Measurements from ENCODE around the gene TFPI2. TPM values are rescaled to one million over a fixed set of nuclear protein-coding genes. Genes with fewer than 3 reads are reported as not detected.

TFPI2 gene
- total and polyA plus RNA-seq, 2 of the 4 experiments (the other 2 are of a cell fraction) = 48.9 to 99.0 TPM

GRCh38 chr7:93910076-93910994 lies 19.8 kb upstream of the TFPI2 start:
- peak overlapping the region; percentile 43; the same call in 1 of the 3 replicates for H2BK15ac ChIP-seq (ENCODE audit: low read depth, low read length)
- no peak overlapping the region for H4K8ac ChIP-seq (ENCODE audit: low read depth in 2 of 2, low read length in 2 of 2)
- in situ Hi-C loops (cut with MboI; ENCODE audit: low sequenced_read_pairs) (loop anchor here (25.0 kb wide), 1 partner anchor 527 kb away; no protein-coding TSS in a partner anchor), intact Hi-C loops (cut with micrococcal nuclease) (no loop called here), dilution Hi-C loops (cut with HindIII; ENCODE audit: low sequenced_read_pairs, unreplicated experiment) (no loop called here)
- H3K27ac ChIP-seq (ENCODE audit: insufficient read depth, low read length) = peak overlapping the region; percentile 34; the same call in 1 of the 2 replicates
- peak overlapping the region; percentile 70; the same call in 1 of the 2 replicates for H2AK5ac ChIP-seq (ENCODE audit: low read depth, low read length)
- WGBS, 2 experiments (ENCODE audit: extremely low coverage in 2 of 2, insufficient read length in 1 of 2) = no CpG with 5 or more reads among the region's 3 CpGs
- no peaks in the 10 kb centered on the region for H3K27me3 ChIP-seq (ENCODE audit: control insufficient read depth, insufficient read depth, low read length)
- ChIA-PET CTCF (no interaction called here), POLR2A (ENCODE audit: unreplicated experiment) (interaction anchor here (0.6 kb wide), 1 partner anchor 11 kb away, joined by 5 read pairs; the partner anchor contains the start of gene GNG11)
- no peak overlapping the region for H3K4me3 ChIP-seq (ENCODE audit: insufficient read depth, low read depth, low read length)
- H3K36me3 ChIP-seq (ENCODE audit: control insufficient read depth, insufficient read depth, low read length) = no peaks in the 10 kb centered on the region
- peak overlapping the region; percentile 90 for H3K18ac ChIP-seq (ENCODE audit: low read depth, low read length)
- H4K91ac ChIP-seq (ENCODE audit: insufficient read depth, low read depth, low read length) = no peak overlapping the region
- H4K20me1 ChIP-seq (ENCODE audit: insufficient read depth, low read length) = no peaks in the 10 kb centered on the region
- H3K9me3 ChIP-seq (ENCODE audit: control insufficient read depth, insufficient read depth, low read length) = no peaks in the 10 kb centered on the region
- H2BK120ac ChIP-seq (ENCODE audit: low read depth, low read length) = no peak overlapping the region; the same call in 1 of the 2 replicates
- TF ChIP-seq USF2 (IDR thresholded peaks at IDR 0.05; ENCODE audit: low read depth, low read length) = no peak
- 0 out of 2 replicates have a peak, but pooled peaks have one; percentile 19 for TF ChIP-seq FOS (IDR thresholded peaks at IDR 0.05; ENCODE audit: low read depth, low read length)
- BruUV-seq (replicated peaks) = no TSS peak
- no peak overlapping the region for H2AFZ ChIP-seq (replicated peaks; ENCODE audit: low read length, poor library complexity)
- DNase-seq (peak; percentile 84), ATAC-seq (ENCODE audit: low read depth) (peak; percentile 71)
- 0 out of 2 replicates have a peak overlapping the region, but pooled peaks have one; percentile 20 for H2BK20ac ChIP-seq (ENCODE audit: low read depth, low read length)
- H3K9me1 ChIP-seq (ENCODE audit: insufficient read depth, low read length) = 0 out of 2 replicates have a peak, but pooled peaks cover 3% of the 10 kb centered on the region
- H3K9ac ChIP-seq (ENCODE audit: low read depth, low read length) = no peak overlapping the region
- H3K56ac ChIP-seq (ENCODE audit: extremely low read depth, insufficient read depth, low read length) = no peak overlapping the region
- H3K4me2 ChIP-seq (ENCODE audit: low read depth, low read length) = no peak overlapping the region
- 0 out of 2 replicates have a peak overlapping the region, but pooled peaks have one; percentile 47 for H4K5ac ChIP-seq (ENCODE audit: low read depth, low read length)
- H3K23ac ChIP-seq (ENCODE audit: low read depth, low read length) = no peak overlapping the region
- H2AK9ac ChIP-seq (replicated peaks; ENCODE audit: low read depth, low read length, poor library complexity) = no peak overlapping the region
- peak overlapping the region; percentile 54 for H2BK5ac ChIP-seq (ENCODE audit: low read depth, low read length, poor library complexity, severe bottlenecking)
- H3K14ac ChIP-seq (replicated peaks; ENCODE audit: low read depth, low read length) = no peak overlapping the region
- H3K79me1 ChIP-seq (ENCODE audit: low read depth in 1 of 2, low read length in 2 of 2) = no peaks in the 10 kb centered on the region
- peaks cover 7% of the 10 kb centered on the region for H3K4me1 ChIP-seq (ENCODE audit: control insufficient read depth, insufficient read depth, low read length)
- H3K4ac ChIP-seq (ENCODE audit: low read depth, low read length) = 0 out of 2 replicates have a peak overlapping the region, but pooled peaks have one; percentile 50
